Epithelial cell of proximal tubule (primary cell): ENCODE data around the gene EDNRB. TPM values are rescaled to one million over a fixed set of nuclear protein-coding genes. Genes with fewer than 3 reads are reported as not detected.

Experiments used
- DNase-seq: peaks from one replicate; pipeline ENCODE4 v3.0.0-alpha.2; 2011; ENCODE audit warnings: low read depth
- H3K4me3 ChIP-seq: 2 replicates; pipeline ENCODE4 v1.5.1; 2011; ENCODE audit warnings: low read depth, mild to moderate bottlenecking, low read length
- CTCF ChIP-seq: conservative IDR thresholded peaks from 2 replicates; pipeline ENCODE4 v1.5.1; 2012; ENCODE audit warnings: low read depth, mild to moderate bottlenecking, low read length
- total RNA-seq: library from RNA; depleted of rRNA; stranded (reverse); fragments of >200 nt; gene quantifications from 2 replicates; pipeline ENCODE4 v1.2.3, GENCODE V29; 2015

EDNRB gene
- total RNA-seq, 1 donor from 2014 or later, result 0.86 TPM

GRCh38 chr13:77911751-77912150 is 6.9 kb downstream of the EDNRB start:
- TF ChIP-seq CTCF, result no peak
- DNase-seq, result no peak
- no peak overlapping the region for H3K4me3 ChIP-seq

DNA sequence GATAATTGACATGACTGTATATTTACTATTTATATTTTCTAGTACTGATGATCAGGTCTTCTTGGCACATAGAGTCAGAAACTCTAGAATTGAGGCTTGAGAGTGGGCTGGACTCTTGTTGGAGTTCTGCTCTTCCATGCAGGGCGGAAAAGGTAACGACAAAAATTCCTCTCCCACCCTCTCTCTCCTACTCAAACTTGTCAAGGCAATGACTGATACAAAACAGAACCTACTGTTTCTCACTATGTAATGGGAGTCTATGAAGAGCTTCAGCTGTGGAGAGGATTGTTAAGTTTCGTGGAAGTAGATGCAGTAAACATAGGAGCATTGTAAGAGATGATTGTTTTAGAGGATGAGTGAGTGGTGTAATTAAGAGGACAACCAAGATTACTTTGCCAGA is 8.8 kb downstream of the EDNRB start:
- no peak for TF ChIP-seq CTCF
- H3K4me3 ChIP-seq, result no peak overlapping the region
- DNase-seq, result no peak

DNA sequence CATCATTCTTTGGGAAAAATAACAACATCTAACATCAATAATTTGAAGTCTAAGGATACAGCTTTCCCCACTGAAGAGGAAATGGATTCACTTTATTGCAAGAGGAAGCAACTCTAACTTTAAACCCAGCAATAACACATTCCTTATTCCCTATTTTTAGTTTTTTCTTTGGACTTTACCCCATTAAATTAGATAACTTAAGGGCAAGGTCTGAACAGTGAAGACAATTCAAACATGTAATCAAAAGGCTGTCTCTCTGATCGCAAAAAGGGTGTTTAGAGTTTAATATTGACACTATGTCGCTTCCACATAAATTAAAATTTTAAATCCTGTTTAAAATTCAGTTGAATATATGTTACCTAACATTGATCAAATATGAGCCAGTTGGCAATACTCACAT is 10.1 kb downstream of the EDNRB start:
- no peak for TF ChIP-seq CTCF

GRCh38 chr13:77907666-77908341 is 10.8 kb downstream of the EDNRB start:
- no peak for TF ChIP-seq CTCF
- no peak overlapping the region for H3K4me3 ChIP-seq
- DNase-seq, result no peak

More for the DNA sequence above, 10.1 kb downstream of the EDNRB start:
- no peak for DNase-seq
- no peak overlapping the region for H3K4me3 ChIP-seq

DNA sequence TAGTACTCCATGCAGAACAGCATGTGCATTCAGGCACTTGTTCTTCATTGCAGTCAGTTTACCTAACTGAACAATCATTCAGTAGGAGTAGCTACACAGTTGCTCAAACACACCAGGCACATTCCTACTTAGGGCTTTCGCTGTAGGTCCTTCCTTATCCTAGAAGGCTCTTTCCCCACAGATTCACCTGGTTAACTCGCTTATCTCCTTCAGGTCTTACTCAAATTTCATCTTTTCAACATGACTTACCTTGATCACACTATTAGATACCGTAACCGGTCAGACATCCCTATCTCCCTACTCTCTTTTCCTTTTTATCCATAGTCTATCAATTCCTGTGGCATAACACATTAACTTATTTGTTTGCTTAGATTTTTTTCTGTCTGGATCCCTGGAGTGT is 14.6 kb downstream of the EDNRB start:
- no peak for TF ChIP-seq CTCF
- DNase-seq, result no peak
- no peak overlapping the region for H3K4me3 ChIP-seq

- H3K4me3 ChIP-seq, result no peak overlapping the region
- DNase-seq, result no peak
- TF ChIP-seq CTCF, result no peak
Observed at GRCh38 chr13:77903435-77903834, 15.2 kb downstream of the EDNRB start.

GRCh38 chr13:77902319-77902963 is 16.2 kb downstream of the EDNRB start:
- TF ChIP-seq CTCF, result no peak
- H3K4me3 ChIP-seq, result no peak overlapping the region
- no peak for DNase-seq
